Stimulated activated naive CD8-positive, alpha-beta T cell treated with anti-CD3 and anti-CD28 coated beads, Interleukin-15, Interleukin-2, amounts not matched to agents 100 ng/mL and 50 ng/mL, for 24 hours (primary cell): ENCODE measurements around the gene BABAM2.

Source experiments
- H3K27ac Mint-ChIP-seq: one replicate; pipeline ENCODE4 v1.8.0; 2021; ENCODE audit warnings: mild to moderate bottlenecking, mixed read lengths
- H3K27me3 Mint-ChIP-seq: one replicate; pipeline ENCODE4 v1.8.0; 2021; ENCODE audit warnings: mixed read lengths
- H3K36me3 Mint-ChIP-seq: one replicate; pipeline ENCODE4 v1.8.0; 2021; ENCODE audit warnings: low read depth, mixed read lengths
- H3K4me1 Mint-ChIP-seq: one replicate; pipeline ENCODE4 v1.8.0; 2021; ENCODE audit warnings: low read depth, mixed read lengths
- H3K4me3 Mint-ChIP-seq: one replicate; pipeline ENCODE4 v1.8.0; 2021; ENCODE audit warnings: mild to moderate bottlenecking, mixed read lengths
- H3K9me3 Mint-ChIP-seq: one replicate; pipeline ENCODE4 v1.8.0; 2021; ENCODE audit warnings: mixed read lengths

Gene BABAM2

DNA sequence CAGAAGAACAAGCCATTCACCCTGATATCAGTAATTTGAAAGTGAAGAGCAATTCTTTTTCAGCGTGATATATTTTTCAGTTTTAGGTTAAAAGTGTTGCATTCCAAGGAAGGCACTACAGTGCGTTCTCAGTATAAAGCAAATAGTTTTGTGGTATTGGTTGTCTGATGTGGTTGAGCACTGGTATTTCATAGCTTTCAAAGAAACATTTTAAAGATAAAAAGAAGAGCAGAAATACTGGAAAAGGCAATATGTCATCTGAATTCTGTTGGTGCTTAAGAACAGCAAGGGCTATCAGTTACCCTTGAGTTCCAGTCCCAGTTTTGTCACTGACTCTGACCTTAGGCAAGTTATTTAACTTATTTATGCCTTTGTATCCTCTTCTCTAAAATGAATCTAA is 191.6 kb downstream of the BABAM2 start:
- no peaks in the 10 kb centered on the region for H3K27me3 Mint-ChIP-seq
- peaks cover 24% of the 10 kb centered on the region for H3K4me1 Mint-ChIP-seq
- H3K36me3 Mint-ChIP-seq, result no peaks in the 10 kb centered on the region
- H3K9me3 Mint-ChIP-seq, result no peaks in the 10 kb centered on the region
- H3K4me3 Mint-ChIP-seq, result no peak overlapping the region
- no peak overlapping the region for H3K27ac Mint-ChIP-seq

DNA sequence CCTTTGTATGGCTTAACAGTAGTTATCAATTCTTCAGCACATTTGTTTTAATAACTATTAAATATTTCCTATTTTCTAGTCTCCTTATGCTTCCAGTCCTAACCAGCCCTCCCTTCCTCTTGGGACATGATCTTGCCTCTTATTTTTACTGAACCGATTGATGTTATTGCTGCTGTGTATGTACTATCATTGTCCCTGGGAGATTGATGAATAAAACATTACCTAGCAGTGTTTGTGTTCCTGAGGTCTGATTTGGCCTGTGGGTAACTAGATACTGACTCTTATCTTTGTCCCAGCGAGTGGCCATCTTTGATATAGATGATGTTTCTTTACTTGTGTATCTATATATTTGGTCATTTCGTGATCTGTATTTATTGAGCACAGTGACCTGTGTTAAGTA is 192.9 kb downstream of the BABAM2 start:
- Mint-ChIP-seq H3K4me3 (no peak overlapping the region), H3K4me1 (peaks cover 24% of the 10 kb centered on the region), H3K36me3 (no peaks in the 10 kb centered on the region), H3K9me3 (no peaks in the 10 kb centered on the region), H3K27ac (no peak overlapping the region), H3K27me3 (no peaks in the 10 kb centered on the region)

DNA sequence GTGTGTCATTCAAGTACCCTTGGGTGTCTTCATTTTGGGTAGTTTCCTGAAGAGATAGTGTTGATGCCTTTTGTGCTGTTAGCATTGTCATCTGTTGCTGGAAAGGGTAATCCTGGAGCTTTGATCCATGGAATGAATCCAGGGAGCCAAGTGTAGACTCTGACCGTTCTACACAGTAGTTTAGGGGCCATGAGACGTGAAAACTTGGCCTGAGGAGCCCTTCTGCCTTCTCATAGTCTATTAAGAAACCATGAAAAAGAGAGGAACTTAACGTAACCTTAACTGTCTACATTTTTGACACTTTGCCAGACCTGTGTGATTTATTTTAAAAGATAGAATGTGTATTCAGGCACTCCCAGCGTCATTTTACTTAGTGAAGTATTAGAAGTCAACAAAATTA is 194.0 kb downstream of the BABAM2 start:
- Mint-ChIP-seq H3K27ac (no peak overlapping the region), H3K36me3 (no peaks in the 10 kb centered on the region)

DNA sequence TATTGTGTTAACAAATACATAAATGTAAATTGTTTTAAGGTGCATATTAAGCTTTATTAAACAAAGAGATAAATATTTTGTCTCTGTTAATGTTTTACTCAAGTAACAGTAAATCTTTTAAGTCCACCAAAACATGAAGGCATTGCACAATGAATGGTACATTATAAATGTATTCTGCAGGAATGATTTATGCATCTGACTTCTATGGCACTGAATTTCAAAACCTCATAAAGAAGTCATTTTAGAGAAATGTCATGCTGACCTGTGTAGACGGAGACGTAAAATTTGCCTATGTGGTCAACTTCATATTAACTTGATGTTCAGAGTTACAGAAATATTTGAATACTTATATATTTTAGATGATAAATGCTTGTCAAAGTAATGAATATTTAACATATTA is 194.7 kb downstream of the BABAM2 start:
- H3K4me3 Mint-ChIP-seq, result no peak overlapping the region
- no peaks in the 10 kb centered on the region for H3K9me3 Mint-ChIP-seq
- H3K27me3 Mint-ChIP-seq, result no peaks in the 10 kb centered on the region
- H3K27ac Mint-ChIP-seq, result no peak overlapping the region
- H3K4me1 Mint-ChIP-seq, result peaks cover 24% of the 10 kb centered on the region
- H3K36me3 Mint-ChIP-seq, result no peaks in the 10 kb centered on the region

More for the DNA sequence above, 194.0 kb downstream of the BABAM2 start:
- Mint-ChIP-seq H3K27me3 (no peaks in the 10 kb centered on the region), H3K9me3 (no peaks in the 10 kb centered on the region), H3K4me1 (peaks cover 24% of the 10 kb centered on the region), H3K4me3 (no peak overlapping the region)

DNA sequence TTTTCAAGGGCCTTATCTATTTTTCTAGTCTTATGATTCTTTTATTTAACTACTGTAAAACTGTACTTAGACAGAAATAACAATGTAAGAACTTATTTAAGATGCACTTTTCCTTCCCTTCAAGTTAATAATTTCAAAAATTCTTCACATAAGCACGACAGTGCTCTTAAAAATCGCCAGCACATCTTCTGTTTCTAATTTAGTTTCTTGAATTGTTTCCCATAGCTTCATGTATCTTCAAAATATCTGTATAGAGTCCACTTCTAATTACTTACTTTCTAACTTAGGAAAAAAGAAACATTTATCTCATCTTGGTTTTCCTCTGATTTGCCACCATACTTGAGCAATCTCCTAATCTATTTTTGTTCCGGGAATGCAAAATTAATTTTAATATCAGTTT is 196.1 kb downstream of the BABAM2 start:
- no peak overlapping the region for H3K4me3 Mint-ChIP-seq
- H3K27me3 Mint-ChIP-seq, result no peaks in the 10 kb centered on the region

DNA sequence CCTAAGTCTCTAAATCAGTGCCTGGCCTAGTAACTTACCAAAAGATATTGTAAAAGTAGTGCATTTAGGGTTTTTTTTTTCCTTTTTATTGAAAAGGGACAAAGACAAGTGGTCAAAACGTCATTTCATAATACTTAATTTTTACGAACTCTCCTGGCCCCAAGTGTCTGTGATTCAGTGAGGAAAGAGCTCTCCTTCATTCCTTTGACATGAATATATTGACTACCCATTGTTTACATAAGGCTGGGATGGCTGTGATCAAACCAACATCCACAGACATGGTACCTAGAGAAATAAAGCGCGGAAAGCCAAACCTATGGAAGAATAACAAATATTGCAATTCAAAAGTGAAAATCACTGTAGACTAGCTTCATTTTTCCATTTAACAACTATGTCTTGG is 198.4 kb downstream of the BABAM2 start:
- peaks cover 5% of the 10 kb centered on the region for H3K36me3 Mint-ChIP-seq
- no peaks in the 10 kb centered on the region for H3K4me1 Mint-ChIP-seq
- H3K27ac Mint-ChIP-seq, result no peak overlapping the region
- no peaks in the 10 kb centered on the region for H3K27me3 Mint-ChIP-seq
- H3K4me3 Mint-ChIP-seq, result no peak overlapping the region
- no peaks in the 10 kb centered on the region for H3K9me3 Mint-ChIP-seq

More for the DNA sequence above, 196.1 kb downstream of the BABAM2 start:
- H3K4me1 Mint-ChIP-seq, result peaks cover 9% of the 10 kb centered on the region
- no peaks in the 10 kb centered on the region for H3K9me3 Mint-ChIP-seq
- H3K27ac Mint-ChIP-seq, result no peak overlapping the region
- H3K36me3 Mint-ChIP-seq, result peaks cover 5% of the 10 kb centered on the region

DNA sequence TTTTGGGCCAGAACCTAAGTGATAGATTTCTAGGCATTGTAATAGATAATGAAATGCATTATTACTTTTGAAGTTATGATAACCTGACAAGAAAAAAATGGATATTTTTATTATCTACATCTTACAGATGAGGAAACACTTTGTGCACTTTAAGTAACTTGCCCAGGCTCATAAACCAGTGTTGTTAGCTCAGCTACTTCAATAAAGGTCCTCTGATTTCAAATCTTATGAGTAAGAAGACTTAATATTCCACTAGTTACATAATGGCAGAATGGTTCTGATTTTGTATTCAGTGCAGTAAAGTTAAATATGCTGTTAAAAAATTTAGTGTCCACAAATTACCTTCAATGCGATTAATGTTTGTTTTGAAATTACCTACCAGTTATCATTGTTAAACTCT is 199.0 kb downstream of the BABAM2 start:
- no peak overlapping the region for H3K27ac Mint-ChIP-seq
- no peaks in the 10 kb centered on the region for H3K9me3 Mint-ChIP-seq
- H3K27me3 Mint-ChIP-seq, result no peaks in the 10 kb centered on the region
- H3K4me1 Mint-ChIP-seq, result no peaks in the 10 kb centered on the region
- H3K4me3 Mint-ChIP-seq, result no peak overlapping the region
- peaks cover 5% of the 10 kb centered on the region for H3K36me3 Mint-ChIP-seq

DNA sequence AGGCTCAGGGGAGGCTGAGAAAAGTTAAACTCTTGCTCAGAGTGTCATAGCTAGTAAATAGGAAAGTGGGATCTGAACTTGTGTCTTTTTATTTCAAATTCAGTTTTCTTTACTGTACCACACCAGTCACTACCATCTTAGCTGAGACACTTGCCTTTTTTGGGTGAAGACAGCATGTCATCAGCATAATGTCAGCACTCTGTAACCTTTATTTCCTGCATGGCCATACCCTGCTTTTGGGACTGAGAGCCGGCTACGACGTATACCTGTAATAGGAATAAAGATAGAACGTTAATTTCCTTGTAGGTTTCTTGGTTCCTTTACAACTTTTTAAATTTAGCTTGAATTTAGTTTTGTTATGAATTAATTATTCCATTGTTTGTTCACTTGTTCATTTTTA is 202.8 kb downstream of the BABAM2 start:
- Mint-ChIP-seq H3K4me1 (no peaks in the 10 kb centered on the region), H3K36me3 (peaks cover 5% of the 10 kb centered on the region), H3K27ac (no peak overlapping the region), H3K9me3 (no peaks in the 10 kb centered on the region), H3K4me3 (no peak overlapping the region), H3K27me3 (no peaks in the 10 kb centered on the region)

DNA sequence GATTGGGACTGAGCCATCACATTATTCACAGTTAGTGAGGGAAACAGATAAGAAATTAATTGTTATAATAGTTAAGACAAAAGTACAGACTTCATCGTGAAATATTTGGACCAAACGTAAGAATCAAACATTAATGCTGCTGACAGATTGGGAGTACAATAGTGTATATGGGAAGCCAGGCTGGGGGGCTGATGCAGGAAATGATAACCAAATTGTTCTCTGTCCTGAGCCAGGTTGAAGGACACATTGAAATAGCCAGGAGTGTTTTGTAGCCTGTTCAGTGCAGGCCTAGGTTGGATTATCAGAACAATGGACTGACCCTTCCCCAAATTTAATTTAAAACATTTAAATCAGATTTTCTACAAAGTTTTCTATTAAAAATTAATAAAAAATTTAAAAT is 203.2 kb downstream of the BABAM2 start:
- peaks cover 5% of the 10 kb centered on the region for H3K36me3 Mint-ChIP-seq
- H3K9me3 Mint-ChIP-seq, result no peaks in the 10 kb centered on the region
- no peak overlapping the region for H3K27ac Mint-ChIP-seq
- H3K4me3 Mint-ChIP-seq, result no peak overlapping the region
- no peaks in the 10 kb centered on the region for H3K4me1 Mint-ChIP-seq
- H3K27me3 Mint-ChIP-seq, result no peaks in the 10 kb centered on the region

DNA sequence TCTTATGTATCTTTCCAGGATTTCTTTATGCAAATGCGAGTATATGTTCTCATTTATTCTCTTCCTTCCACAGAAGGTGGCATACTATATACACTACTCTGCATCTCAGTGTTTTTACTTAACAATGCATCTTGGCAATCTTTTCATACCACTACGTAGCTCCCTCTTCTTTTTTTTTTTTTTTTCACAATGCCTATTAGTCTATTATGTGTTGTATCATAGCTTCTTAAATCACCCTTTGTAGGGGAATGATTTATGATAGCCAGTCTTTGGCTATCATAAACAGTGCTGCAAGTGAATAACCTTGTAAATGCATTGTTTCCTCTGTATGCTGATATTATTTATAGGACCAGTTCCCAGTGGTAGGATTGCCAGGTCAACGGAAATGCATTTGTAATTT is 204.2 kb downstream of the BABAM2 start:
- Mint-ChIP-seq H3K4me1 (no peaks in the 10 kb centered on the region), H3K4me3 (no peak overlapping the region), H3K36me3 (peaks cover 5% of the 10 kb centered on the region), H3K9me3 (no peaks in the 10 kb centered on the region), H3K27ac (no peak overlapping the region), H3K27me3 (no peaks in the 10 kb centered on the region)

DNA sequence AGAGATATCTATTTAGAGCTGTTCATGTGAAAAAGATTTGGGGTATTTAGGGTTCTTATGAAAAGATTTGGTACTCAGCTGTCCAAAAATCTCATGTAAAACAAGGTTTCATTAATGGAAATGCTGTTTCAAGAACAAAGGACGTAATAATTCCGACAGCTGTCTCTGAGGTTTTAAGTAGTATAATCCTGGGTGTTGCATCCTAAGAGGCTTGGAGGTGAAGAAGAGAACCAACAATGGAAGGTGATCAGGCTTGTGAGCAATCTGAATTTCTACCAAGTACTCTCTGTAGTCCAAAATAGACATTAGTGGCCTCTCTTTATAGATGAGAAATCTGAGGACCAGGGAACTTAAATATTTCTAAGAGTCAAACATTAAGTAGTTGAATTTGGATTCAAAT is 205.1 kb downstream of the BABAM2 start:
- peaks cover 8% of the 10 kb centered on the region for H3K36me3 Mint-ChIP-seq
- H3K27ac Mint-ChIP-seq, result no peak overlapping the region
- no peaks in the 10 kb centered on the region for H3K27me3 Mint-ChIP-seq
- no peaks in the 10 kb centered on the region for H3K9me3 Mint-ChIP-seq
- no peak overlapping the region for H3K4me3 Mint-ChIP-seq
- H3K4me1 Mint-ChIP-seq, result no peaks in the 10 kb centered on the region

DNA sequence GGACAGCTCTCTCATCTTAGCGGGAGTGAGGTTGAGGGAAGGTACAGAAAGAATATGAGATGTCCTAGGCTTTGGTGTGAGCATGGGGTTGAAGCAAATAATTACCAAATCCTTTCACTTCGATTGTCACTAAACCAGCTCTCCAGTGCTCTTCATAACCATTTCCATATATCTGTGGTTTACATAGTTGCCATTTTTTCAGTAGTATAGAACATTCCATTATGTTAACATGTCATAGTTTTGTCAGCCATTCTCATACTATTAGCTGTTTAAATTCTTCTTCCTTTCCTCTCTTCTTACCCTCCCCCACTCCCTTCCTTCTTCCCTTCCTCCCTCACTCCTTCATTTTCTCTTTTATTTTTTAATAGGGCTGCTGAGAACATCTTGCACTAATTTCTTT is 205.9 kb downstream of the BABAM2 start:
- H3K4me1 Mint-ChIP-seq, result no peaks in the 10 kb centered on the region
- H3K4me3 Mint-ChIP-seq, result no peak overlapping the region
- H3K27me3 Mint-ChIP-seq, result no peaks in the 10 kb centered on the region
- peaks cover 4% of the 10 kb centered on the region for H3K36me3 Mint-ChIP-seq
- H3K27ac Mint-ChIP-seq, result no peak overlapping the region
- no peaks in the 10 kb centered on the region for H3K9me3 Mint-ChIP-seq

DNA sequence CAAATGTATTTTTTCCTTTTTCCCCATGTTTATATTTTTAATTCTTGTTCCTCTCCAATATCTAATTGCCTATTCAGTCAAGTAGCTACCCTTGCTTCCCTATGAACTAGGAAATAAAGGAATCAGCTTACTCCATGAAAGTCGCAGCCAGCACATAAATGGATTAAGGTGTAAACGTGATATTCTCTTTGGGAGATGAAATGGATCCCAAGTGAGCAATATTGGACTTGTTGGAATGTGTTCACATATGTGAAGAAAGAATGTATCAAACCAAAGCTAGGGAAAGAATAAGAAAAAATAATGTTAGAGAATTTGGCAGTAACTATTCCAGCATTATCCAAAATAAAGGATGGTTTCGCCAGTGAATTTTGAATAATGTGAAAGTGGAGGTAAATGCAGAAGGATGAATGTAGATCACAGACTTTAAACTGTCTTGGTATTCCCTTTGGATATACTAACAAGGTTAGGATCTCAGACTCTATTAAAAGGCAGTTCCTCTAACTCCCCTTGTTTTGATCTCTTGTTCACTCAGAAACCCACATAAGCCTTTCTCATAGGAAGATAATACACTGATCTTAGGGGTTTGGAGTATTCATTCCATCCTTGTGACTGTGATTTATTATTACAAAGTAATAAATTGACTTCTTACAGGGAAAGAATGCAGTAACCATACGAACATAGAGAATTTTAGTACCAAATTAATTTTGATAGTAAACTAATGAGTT is 208.1 kb downstream of the BABAM2 start:
- Mint-ChIP-seq H3K9me3 (no peaks in the 10 kb centered on the region), H3K4me3 (no peak overlapping the region), H3K27me3 (no peaks in the 10 kb centered on the region), H3K36me3 (peaks cover 4% of the 10 kb centered on the region), H3K27ac (no peak overlapping the region), H3K4me1 (no peaks in the 10 kb centered on the region)

DNA sequence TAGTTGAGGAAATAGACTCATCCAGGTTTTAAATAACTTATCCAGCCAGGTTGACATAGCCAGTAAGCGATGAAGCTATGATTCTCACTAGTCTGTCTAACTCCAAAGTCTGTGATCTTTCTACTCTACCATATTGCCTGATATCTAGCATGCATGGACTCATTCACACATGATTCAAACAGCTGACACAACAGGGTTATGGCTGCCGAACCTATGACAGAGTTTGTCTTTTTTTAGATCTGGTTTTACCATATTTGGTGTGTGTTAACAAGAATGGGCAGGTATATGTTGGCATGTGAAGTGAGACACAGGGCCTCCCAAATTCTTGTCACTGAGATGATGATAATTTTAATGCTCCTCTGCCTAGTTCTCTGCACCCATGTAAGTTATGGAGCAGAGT is 210.6 kb downstream of the BABAM2 start:
- H3K9me3 Mint-ChIP-seq, result no peaks in the 10 kb centered on the region
- no peaks in the 10 kb centered on the region for H3K4me1 Mint-ChIP-seq
- no peak overlapping the region for H3K27ac Mint-ChIP-seq
- no peaks in the 10 kb centered on the region for H3K27me3 Mint-ChIP-seq
- peaks cover 4% of the 10 kb centered on the region for H3K36me3 Mint-ChIP-seq
- no peak overlapping the region for H3K4me3 Mint-ChIP-seq

DNA sequence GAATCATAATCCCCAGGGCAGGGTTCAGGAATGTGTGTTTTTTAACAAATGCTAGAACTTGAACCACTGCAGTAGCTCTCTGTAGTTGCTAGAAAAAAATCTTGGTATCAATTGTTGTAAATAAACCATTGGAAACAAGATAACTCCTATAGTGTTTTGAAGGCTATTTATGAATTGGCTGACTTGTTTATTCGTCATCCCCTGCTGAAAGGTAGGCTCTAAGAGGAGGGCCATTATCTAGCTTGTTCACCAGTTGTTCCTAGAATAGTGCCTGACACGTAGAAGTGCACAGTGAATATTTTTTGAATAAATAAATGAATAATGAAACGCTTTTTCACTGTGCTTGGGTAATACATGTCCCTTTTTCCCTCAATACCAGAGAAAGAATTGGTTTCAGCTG is 211.4 kb downstream of the BABAM2 start:
- Mint-ChIP-seq H3K4me3 (no peak overlapping the region), H3K27me3 (no peaks in the 10 kb centered on the region), H3K36me3 (peaks cover 4% of the 10 kb centered on the region), H3K9me3 (no peaks in the 10 kb centered on the region), H3K4me1 (no peaks in the 10 kb centered on the region), H3K27ac (no peak overlapping the region)

DNA sequence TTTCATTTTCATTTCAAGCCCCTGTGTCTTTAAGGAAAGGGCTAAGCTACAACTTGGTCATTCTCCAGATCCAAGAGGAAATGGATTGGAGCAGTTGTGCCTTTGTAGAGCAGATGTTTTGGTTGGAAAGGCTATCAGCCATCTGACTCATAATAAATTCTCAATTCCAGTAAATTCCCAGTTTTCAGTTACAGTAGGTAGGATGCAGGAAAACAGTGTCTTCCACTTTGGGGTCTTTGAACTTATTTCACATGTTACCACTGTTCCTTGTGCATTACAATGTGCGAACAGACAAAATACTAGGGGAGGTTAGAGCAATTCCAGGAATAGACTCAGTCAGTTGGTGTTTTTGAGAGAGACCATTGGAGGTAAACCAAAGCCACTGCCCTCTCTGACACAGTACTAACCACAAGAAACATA is 211.9 kb downstream of the BABAM2 start:
- Mint-ChIP-seq H3K27ac (no peak overlapping the region), H3K4me1 (no peaks in the 10 kb centered on the region), H3K36me3 (peaks cover 4% of the 10 kb centered on the region), H3K9me3 (no peaks in the 10 kb centered on the region), H3K27me3 (no peaks in the 10 kb centered on the region), H3K4me3 (no peak overlapping the region)
